Measurements from ENCODE around the gene ZNF346. TPM values are rescaled to one million over a fixed set of nuclear protein-coding genes. Genes with fewer than 3 reads are reported as not detected.

Gene ZNF346
- total and polyA plus RNA-seq, 2 of the 13 experiments (the other 11 are each of a cell fraction or from before 2014, with no cell fraction given): 8.6 to 19.4 TPM

GRCh38 chr5:177086654-177087397 lies 64.3 kb downstream of the ZNF346 start, which contains the start of gene FGFR4 (continued):
- TF ChIP-seq ZNF18 (CRISPR knock-in tag; IDR thresholded peaks at IDR 0.05; ENCODE audit: insufficient replicate concordance) (peak; percentile 95), KAT7 (CRISPR knock-in tag; IDR thresholded peaks at IDR 0.05; ENCODE audit: borderline replicate concordance) (peak; percentile 94), ZBTB26 (CRISPR knock-in tag; IDR thresholded peaks at IDR 0.05; ENCODE audit: borderline replicate concordance) (no peak; the same call in 1 of the 2 replicates), ZNF616 (CRISPR knock-in tag; IDR thresholded peaks at IDR 0.05; ENCODE audit: low read depth) (peak; percentile 69; the same call in 1 of the 2 replicates), ZNF24 (IDR thresholded peaks at IDR 0.05) (peak; percentile 28; the same call in 1 of the 2 replicates), ZNF83 (CRISPR knock-in tag; IDR thresholded peaks at IDR 0.05; ENCODE audit: borderline replicate concordance) (no peak; the same call in 1 of the 2 replicates), TSC22D2 (CRISPR knock-in tag; IDR thresholded peaks at IDR 0.05; ENCODE audit: borderline replicate concordance) (peak; percentile 64; the same call in 1 of the 2 replicates), ZNF275 (CRISPR knock-in tag; IDR thresholded peaks at IDR 0.05; ENCODE audit: borderline replicate concordance) (peak; percentile 80; the same call in 1 of the 2 replicates), IKZF4 (CRISPR knock-in tag; IDR thresholded peaks at IDR 0.05; ENCODE audit: borderline replicate concordance, low read depth, not compliant biosample characterization) (peak; percentile 71), ZNF468 (CRISPR knock-in tag; IDR thresholded peaks at IDR 0.05) (no peak), ZEB1 (IDR thresholded peaks at IDR 0.05; ENCODE audit: insufficient replicate concordance, low read depth) (peak; percentile 7), ZSCAN12 (CRISPR knock-in tag; IDR thresholded peaks at IDR 0.05) (no peak; the same call in 1 of the 2 replicates), ZSCAN20 (CRISPR knock-in tag; IDR thresholded peaks at IDR 0.05; ENCODE audit: borderline replicate concordance) (peak; percentile 91), NR2F6 (IDR thresholded peaks at IDR 0.05) (peak; percentile 28; the same call in 1 of the 2 replicates), NR2F6 (CRISPR knock-in tag; IDR thresholded peaks at IDR 0.05) (peak; percentile 77), FOXK1 (CRISPR knock-in tag; IDR thresholded peaks at IDR 0.05; ENCODE audit: borderline replicate concordance, low read depth) (peak; percentile 69; the same call in 1 of the 2 replicates), ZBTB1 (CRISPR knock-in tag; IDR thresholded peaks at IDR 0.05; ENCODE audit: borderline replicate concordance) (no peak), MAFK (conservative IDR thresholded peaks at IDR 0.05 in 1 of 2, IDR thresholded peaks at IDR 0.05 in 1 of 2; ENCODE audit: low read length in 2 of 2) (no peak), REST (IDR thresholded peaks at IDR 0.05; ENCODE audit: borderline replicate concordance in 1 of 2, low read depth in 1 of 2, low read length in 2 of 2) (peak in 1 of 2 experiments; percentile 67; a peak in 1 of 4 replicates)
